H1 (cell line): ENCODE results near the gene MBD3.

Experiments used
- EP300 ChIP-seq, 2 experiments: IDR thresholded peaks; 1 replicate in 1 of 2; 2 replicates in 1 of 2; pipeline ENCODE4 v1.6.1; 2011 to 2012; ENCODE audit warnings: low read depth in 2 of 2, low read length in 2 of 2, mild to moderate bottlenecking in 2 of 2, borderline replicate concordance in 1 of 2, inconsistent platforms in 1 of 2, moderate library complexity in 1 of 2
- EZH2 ChIP-seq: fragments of 200-600 bp; sonication (generic); IDR thresholded peaks from 2 replicates; pipeline ENCODE4 v1.7.1; 2012; ENCODE audit warnings: low read depth, mild to moderate bottlenecking, moderate library complexity, low read length, inconsistent platforms; ENCODE audit not compliant: severe bottlenecking
- KDM1A ChIP-seq: fragments of 200-600, 300-600 bp; sonication (generic); IDR thresholded peaks from 2 replicates; pipeline ENCODE4 v1.7.1; 2016; ENCODE audit warnings: mild to moderate bottlenecking, low read length, borderline replicate concordance
- POLR2AphosphoS5 ChIP-seq: IDR thresholded peaks from 2 replicates; pipeline ENCODE4 v1.6.1; 2011; ENCODE audit warnings: low read depth, low read length
- SIX5 ChIP-seq: IDR thresholded peaks from 2 replicates; pipeline ENCODE4 v1.6.1; 2011; ENCODE audit warnings: mild to moderate bottlenecking, low read depth, low read length
- TAF1 ChIP-seq: IDR thresholded peaks from 2 replicates; pipeline ENCODE4 v1.6.1; 2011; ENCODE audit warnings: mild to moderate bottlenecking, low read depth, low read length
- TCF12 ChIP-seq: IDR thresholded peaks from 2 replicates; pipeline ENCODE4 v1.6.1; 2011; ENCODE audit warnings: low read depth, mild to moderate bottlenecking, low read length
- TF ChIP-seq, protein P1 (sequence below): IDR thresholded peaks from 2 replicates; pipeline ENCODE4 v1.6.1; 2012; ENCODE audit warnings: low read length, inconsistent platforms
- TF ChIP-seq, protein P2 (sequence below): IDR thresholded peaks from 2 replicates; pipeline ENCODE4 v1.6.1; 2012; ENCODE audit warnings: inconsistent platforms
- TF ChIP-seq, protein P3 (sequence below), 3 experiments: IDR thresholded peaks; 1 replicate in 2 of 3; 2 replicates in 1 of 3; pipeline versions ENCODE4 v1.5.1 to v1.6.1; 2011; ENCODE audit warnings: low read length in 3 of 3, mild to moderate bottlenecking in 3 of 3, inconsistent platforms in 2 of 3, low read depth in 1 of 3, moderate library complexity in 1 of 3; ENCODE audit not compliant: insufficient read depth in 1 of 3; ENCODE audit errors: control extremely low read depth in 1 of 3

DNA sequence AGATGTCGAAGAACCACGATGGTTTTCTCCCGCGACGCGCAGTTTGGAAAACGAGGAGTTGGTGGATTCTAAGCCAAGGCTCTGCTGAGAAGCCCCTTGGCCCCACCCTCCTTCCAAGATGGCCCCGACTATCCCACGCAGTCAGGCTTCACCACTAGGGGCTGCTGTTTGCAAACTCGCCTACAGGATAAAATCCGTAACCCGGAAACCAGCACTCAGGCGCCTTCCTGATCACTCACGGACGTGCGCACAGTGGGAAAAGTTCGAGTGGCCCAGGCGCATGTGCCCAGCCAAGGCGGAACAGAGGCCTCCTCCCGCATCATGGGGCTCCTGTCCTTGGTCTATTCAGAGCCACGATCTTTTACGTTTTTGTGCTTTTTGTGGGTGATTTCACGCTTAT, 31.8 kb upstream of the MBD3 start:
- TF ChIP-seq SIX5, result no peak
- TF ChIP-seq, protein P1, sequence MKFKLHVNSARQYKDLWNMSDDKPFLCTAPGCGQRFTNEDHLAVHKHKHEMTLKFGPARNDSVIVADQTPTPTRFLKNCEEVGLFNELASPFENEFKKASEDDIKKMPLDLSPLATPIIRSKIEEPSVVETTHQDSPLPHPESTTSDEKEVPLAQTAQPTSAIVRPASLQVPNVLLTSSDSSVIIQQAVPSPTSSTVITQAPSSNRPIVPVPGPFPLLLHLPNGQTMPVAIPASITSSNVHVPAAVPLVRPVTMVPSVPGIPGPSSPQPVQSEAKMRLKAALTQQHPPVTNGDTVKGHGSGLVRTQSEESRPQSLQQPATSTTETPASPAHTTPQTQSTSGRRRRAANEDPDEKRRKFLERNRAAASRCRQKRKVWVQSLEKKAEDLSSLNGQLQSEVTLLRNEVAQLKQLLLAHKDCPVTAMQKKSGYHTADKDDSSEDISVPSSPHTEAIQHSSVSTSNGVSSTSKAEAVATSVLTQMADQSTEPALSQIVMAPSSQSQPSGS, result 0 out of 2 replicates have a peak, but pooled peaks have one; percentile 26
- TF ChIP-seq EZH2, result no peak
- TF ChIP-seq, protein P2, sequence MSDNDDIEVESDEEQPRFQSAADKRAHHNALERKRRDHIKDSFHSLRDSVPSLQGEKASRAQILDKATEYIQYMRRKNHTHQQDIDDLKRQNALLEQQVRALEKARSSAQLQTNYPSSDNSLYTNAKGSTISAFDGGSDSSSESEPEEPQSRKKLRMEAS, result no peak
- TF ChIP-seq POLR2AphosphoS5, result no peak
- TF ChIP-seq KDM1A, result no peak
- TF ChIP-seq TAF1, result no peak
- no peak for TF ChIP-seq TCF12
- TF ChIP-seq, protein P3, sequence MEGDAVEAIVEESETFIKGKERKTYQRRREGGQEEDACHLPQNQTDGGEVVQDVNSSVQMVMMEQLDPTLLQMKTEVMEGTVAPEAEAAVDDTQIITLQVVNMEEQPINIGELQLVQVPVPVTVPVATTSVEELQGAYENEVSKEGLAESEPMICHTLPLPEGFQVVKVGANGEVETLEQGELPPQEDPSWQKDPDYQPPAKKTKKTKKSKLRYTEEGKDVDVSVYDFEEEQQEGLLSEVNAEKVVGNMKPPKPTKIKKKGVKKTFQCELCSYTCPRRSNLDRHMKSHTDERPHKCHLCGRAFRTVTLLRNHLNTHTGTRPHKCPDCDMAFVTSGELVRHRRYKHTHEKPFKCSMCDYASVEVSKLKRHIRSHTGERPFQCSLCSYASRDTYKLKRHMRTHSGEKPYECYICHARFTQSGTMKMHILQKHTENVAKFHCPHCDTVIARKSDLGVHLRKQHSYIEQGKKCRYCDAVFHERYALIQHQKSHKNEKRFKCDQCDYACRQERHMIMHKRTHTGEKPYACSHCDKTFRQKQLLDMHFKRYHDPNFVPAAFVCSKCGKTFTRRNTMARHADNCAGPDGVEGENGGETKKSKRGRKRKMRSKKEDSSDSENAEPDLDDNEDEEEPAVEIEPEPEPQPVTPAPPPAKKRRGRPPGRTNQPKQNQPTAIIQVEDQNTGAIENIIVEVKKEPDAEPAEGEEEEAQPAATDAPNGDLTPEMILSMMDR (IDR thresholded peaks at IDR 0.05; ENCODE audit: control extremely low read depth in 1 of 3, insufficient read depth in 1 of 3, low read depth in 1 of 3, low read length in 3 of 3), result peak; percentile 89 to 96 (median 96)
- TF ChIP-seq EP300 (IDR thresholded peaks at IDR 0.05; ENCODE audit: borderline replicate concordance in 1 of 2, low read depth in 2 of 2, low read length in 2 of 2), result no peak
